Measurements from ENCODE around the gene HAND2. TPM values are rescaled to one million over a fixed set of nuclear protein-coding genes. Genes with fewer than 3 reads are reported as not detected.

Gene HAND2
- total and polyA plus RNA-seq, 10 donors: 0.80 to 6.3 (median 1.8) TPM

DNA sequence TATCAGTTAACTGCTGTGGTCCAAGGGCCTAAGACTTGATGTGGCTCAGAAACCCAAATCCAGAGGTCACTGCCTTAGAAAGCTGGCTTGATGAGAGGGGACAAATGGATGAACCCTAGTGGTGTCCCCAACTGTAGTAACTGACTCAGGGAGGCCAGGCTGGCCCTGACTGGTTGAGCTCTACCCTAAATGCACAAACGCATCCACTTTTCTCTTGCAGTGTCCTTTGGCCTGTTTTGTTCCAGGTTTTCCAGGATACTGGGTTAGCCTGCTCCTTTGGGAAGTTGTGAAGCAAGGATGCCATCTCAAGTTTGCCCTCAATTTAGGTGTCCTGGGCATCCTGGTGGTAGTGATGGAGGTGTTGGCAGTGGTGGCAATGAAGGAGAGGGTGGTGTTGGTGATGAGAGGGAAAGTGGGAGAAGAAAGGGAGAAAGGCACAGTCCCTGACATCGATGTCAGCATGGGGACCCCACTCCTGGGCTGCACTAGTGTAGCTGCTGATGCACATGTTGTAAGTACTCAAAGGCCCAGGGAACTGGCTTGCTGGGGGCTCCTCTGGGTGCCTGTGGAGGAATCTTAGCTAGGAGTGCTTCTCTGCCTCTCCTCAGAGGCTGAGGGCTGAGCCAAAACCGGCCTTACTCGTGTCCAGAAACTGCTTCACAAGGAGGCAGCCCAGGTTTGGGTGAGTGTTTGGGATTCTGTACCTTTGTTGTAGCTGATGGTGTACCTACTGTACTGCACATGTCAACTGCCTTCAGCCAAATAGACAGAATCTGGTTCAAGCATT, 2.9 kb upstream of the HAND2 start:
- TF ChIP-seq POLR2AphosphoS5 (IDR thresholded peaks at IDR 0.05) (no peak), POLR2A (IDR thresholded peaks at IDR 0.05) (no peak)
- TF ChIP-seq, protein P1, sequence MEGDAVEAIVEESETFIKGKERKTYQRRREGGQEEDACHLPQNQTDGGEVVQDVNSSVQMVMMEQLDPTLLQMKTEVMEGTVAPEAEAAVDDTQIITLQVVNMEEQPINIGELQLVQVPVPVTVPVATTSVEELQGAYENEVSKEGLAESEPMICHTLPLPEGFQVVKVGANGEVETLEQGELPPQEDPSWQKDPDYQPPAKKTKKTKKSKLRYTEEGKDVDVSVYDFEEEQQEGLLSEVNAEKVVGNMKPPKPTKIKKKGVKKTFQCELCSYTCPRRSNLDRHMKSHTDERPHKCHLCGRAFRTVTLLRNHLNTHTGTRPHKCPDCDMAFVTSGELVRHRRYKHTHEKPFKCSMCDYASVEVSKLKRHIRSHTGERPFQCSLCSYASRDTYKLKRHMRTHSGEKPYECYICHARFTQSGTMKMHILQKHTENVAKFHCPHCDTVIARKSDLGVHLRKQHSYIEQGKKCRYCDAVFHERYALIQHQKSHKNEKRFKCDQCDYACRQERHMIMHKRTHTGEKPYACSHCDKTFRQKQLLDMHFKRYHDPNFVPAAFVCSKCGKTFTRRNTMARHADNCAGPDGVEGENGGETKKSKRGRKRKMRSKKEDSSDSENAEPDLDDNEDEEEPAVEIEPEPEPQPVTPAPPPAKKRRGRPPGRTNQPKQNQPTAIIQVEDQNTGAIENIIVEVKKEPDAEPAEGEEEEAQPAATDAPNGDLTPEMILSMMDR (IDR thresholded peaks at IDR 0.05 in 8 of 11, conservative IDR thresholded peaks at IDR 0.05 in 3 of 11): no peak
- Histone ChIP-seq H3K4me3 (no peak overlapping the region), H3K27me3 (replicated peaks in 1 of 7) (peaks cover 1 to 100% (median 96%) of the 10 kb centered on the region in 7 donors), H3K27ac (no peak overlapping the region), H3K36me3 (no peaks in the 10 kb centered on the region), H3K9me3 (no peaks in the 10 kb centered on the region), H3K4me1 (peaks cover 8 to 39% (median 33%) of the 10 kb centered on the region in 6 donors)
- 31 to 59% (median 48%) methylated on average over 4 of the region's 4 CpGs for WGBS, 5 donors
- DNase-seq: no peak
- intact Hi-C loops (cut with DNase I; ENCODE audit: low total_unique reads): no loop called here

DNA sequence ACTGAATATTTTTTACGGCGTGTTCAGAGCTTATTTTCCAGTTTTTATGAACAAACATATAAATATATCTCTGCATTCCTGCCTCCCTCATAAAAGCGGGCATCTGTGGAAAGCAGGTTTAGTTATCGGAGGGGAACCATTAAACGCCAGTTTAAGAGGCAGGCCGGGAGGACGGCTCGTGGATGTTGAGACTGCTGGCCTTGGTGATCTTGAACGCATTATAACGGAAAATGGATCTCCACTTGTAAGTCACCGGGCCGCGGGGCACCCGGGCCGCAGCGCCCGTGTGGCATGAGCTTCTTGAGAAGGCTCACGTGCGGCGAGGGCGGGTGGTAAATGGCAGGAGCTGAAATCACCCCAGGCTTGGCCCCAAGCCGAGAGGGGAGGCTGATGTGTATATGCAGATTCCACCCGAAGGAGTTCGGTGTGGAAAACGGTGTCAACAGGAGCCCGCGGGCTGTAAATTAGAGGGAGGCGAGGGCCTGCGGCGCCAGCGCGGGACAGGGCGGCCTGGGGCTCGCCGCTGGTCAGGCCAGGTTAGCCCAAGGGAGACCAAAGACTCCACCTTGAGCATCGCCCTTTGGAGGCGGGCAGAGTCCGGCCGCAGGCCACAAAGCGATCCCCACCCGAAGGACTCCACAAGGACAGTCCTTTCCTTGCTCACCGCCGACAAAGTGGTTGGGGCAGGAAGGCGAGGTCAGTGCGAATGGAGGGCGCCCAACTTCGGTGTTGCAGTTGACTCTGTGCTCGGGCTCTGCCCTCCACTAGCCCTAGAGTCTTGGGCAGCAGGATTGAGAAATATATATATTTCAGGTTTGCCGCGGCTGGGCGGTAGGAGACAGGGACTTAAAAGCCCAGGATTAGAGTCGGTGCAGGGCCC, 1.3 kb upstream of the HAND2 start:
- H3K27ac ChIP-seq: no peak overlapping the region
- 14 to 37% (median 19%) methylated on average over 50 to 52 of the region's 52 CpGs for WGBS, 5 donors
- intact Hi-C loops (cut with DNase I; ENCODE audit: low total_unique reads): no loop called here
- peaks cover 5 to 36% (median 29%) of the 10 kb centered on the region in 6 donors for H3K4me1 ChIP-seq
- H3K9me3 ChIP-seq: peaks cover 0 to 6% (median 0%) of the 10 kb centered on the region in 8 donors
- peak overlapping the region in 1 of 8 donors; percentile 62 for H3K4me3 ChIP-seq
- no peaks in the 10 kb centered on the region for H3K36me3 ChIP-seq
- peak; percentile 71 for DNase-seq
- H3K27me3 ChIP-seq (replicated peaks in 1 of 7): peaks cover 3 to 100% (median 96%) of the 10 kb centered on the region in 7 donors
- TF ChIP-seq, protein P1 (IDR thresholded peaks at IDR 0.05 in 8 of 11, conservative IDR thresholded peaks at IDR 0.05 in 3 of 11): no peak
- no peak for TF ChIP-seq POLR2A (IDR thresholded peaks at IDR 0.05)
- no peak for TF ChIP-seq POLR2AphosphoS5 (IDR thresholded peaks at IDR 0.05)

DNA sequence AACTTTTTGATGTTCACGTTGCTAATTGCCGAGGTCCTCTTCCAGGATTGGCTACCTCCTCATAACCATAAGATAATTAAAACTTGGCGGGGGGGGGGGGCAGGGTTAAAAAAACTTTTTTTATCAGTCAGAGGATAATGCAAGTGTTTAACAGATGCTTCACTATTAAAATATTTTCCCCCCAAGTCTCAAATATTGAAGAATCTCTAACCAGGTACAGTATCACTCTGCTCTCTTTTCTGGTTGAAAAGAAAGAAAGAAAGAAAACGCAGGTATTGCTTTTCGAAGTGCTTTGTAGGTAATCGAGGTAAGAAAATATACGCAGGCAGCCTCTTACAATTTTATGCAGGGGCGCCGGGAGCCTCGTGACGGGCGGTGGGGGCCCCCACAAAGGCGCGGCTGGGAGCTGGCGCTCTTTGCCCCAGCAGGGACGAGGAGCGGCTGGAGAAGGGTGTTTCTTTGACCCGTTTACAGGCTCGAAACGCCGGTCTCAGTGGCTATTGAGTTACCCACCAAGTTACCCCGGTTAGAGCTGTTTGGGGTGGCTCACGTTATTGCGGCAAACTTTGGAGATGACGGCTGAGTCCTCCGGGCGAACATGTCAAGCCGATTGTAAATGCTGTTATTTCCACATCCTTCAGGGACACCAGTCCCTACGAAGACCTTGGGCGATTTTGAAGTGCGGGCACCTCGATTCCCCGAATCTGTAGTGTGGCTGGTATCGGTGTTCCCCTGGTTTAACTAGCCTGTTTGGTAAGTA, 477 bp upstream of the HAND2 start:
- intact Hi-C loops (cut with DNase I; ENCODE audit: low total_unique reads): no loop called here
- H3K9me3 ChIP-seq: peaks cover 0 to 9% (median 0%) of the 10 kb centered on the region in 8 donors
- H3K4me1 ChIP-seq: peaks cover 5 to 38% (median 29%) of the 10 kb centered on the region in 6 donors
- WGBS, 5 donors: 5 to 14% (median 9%) methylated on average over 34 of the region's 34 CpGs
- H3K27ac ChIP-seq: no peak overlapping the region
- no peak for TF ChIP-seq POLR2AphosphoS5 (IDR thresholded peaks at IDR 0.05)
- no peak for TF ChIP-seq POLR2A (IDR thresholded peaks at IDR 0.05)
- TF ChIP-seq, protein P1 (IDR thresholded peaks at IDR 0.05 in 8 of 11, conservative IDR thresholded peaks at IDR 0.05 in 3 of 11): no peak
- H3K27me3 ChIP-seq (replicated peaks in 1 of 7): peaks cover 3 to 100% (median 96%) of the 10 kb centered on the region in 7 donors
- DNase-seq: no peak
- peak overlapping the region in 3 of 8 donors; percentile 29 to 62 (median 44) for H3K4me3 ChIP-seq
- no peaks in the 10 kb centered on the region for H3K36me3 ChIP-seq
